ENCODE data around the gene SLC4A8.

DNA sequence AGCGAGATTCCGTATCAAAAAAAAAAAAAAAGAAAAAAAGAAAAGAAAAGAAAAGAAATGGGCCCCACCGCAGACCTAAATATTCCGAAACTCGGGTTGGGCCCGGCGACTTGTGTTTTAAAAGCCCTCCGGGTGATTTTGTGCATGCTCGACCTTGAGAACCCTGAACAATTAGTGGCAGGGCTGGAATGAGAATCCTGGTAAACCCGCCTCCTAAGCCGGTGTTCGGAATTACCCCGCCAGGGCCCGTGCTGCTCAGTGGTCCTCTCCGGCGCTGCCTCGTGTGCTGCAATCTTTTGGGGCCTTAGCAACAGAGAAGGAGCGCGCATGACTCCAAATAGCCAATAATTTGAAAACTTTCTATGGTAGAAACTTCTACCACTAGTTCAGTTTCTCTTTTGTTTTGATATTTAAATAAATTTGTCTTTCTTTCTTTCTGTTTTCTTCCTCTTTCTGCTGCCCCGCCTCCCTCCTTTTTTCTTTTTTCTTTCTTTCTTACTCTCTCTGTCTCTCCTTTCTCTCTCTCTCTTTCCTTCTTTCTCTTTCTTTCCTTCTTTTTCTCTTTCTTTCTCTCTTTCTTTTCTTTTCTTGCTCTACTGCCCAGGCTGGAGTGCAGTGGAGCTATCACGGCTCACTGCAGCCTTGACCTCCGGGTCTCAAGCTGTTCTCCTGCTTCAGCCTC is 31.9 kb upstream of the SLC4A8 start:
- TF ChIP-seq, protein P1, sequence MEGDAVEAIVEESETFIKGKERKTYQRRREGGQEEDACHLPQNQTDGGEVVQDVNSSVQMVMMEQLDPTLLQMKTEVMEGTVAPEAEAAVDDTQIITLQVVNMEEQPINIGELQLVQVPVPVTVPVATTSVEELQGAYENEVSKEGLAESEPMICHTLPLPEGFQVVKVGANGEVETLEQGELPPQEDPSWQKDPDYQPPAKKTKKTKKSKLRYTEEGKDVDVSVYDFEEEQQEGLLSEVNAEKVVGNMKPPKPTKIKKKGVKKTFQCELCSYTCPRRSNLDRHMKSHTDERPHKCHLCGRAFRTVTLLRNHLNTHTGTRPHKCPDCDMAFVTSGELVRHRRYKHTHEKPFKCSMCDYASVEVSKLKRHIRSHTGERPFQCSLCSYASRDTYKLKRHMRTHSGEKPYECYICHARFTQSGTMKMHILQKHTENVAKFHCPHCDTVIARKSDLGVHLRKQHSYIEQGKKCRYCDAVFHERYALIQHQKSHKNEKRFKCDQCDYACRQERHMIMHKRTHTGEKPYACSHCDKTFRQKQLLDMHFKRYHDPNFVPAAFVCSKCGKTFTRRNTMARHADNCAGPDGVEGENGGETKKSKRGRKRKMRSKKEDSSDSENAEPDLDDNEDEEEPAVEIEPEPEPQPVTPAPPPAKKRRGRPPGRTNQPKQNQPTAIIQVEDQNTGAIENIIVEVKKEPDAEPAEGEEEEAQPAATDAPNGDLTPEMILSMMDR (IDR thresholded peaks at IDR 0.05) = no peak
- no peak for TF ChIP-seq ZFX (IDR thresholded peaks at IDR 0.05; ENCODE audit: borderline replicate concordance)

Data from 22Rv1 (cell line).